Placental epithelial cell (primary cell): ENCODE data around the gene ARPC2. TPM values are rescaled to one million over a fixed set of nuclear protein-coding genes. Genes with fewer than 3 reads are reported as not detected.

Experiments used
- total RNA-seq: library from RNA; depleted of rRNA; stranded (reverse); fragments of >200 nt; gene quantifications from 2 replicates; pipeline ENCODE4 v1.2.3, GENCODE V29; 2012

The ARPC2 gene
- 268 and 530 TPM in 2 replicates for total RNA-seq

DNA sequence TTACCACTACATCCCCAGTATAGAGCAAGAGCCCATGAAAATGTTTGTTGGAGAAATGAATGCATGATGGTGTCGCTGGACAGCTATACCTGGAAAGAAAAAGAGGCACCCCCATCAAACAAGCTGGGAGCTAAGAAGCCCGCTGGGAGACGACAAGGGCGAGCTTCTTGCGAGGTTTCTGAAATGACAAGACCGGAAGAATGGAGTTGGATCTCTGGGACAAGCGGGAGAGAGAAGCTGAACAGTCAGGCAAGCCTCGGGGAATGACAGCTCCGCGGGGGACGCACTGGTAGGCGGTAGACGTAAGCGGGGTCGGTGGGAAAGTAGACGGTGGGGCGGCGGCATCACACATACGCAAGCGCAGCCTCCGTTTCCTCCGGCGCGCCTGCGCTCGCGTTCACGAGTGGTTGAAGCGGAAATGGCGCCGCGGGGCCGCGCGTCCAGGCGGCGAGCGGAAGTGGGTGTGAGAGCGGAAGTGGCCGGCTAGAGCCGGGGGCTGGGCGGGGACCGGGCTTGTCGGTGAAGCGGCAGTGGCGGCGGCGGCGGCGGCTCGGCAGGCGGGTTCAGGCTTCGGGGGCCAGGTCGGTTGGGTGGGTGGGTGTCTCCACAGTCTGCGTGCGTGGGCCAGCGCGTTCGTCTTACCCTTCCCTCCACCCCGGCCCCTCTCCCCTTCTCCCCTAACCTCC lies at the start of gene ARPC2:
ARPC2 (plus strand) TSS at position 516 of the 686 bp plus-strand sequence. CDS start 282 bp downstream, outside the sequence.

DNA sequence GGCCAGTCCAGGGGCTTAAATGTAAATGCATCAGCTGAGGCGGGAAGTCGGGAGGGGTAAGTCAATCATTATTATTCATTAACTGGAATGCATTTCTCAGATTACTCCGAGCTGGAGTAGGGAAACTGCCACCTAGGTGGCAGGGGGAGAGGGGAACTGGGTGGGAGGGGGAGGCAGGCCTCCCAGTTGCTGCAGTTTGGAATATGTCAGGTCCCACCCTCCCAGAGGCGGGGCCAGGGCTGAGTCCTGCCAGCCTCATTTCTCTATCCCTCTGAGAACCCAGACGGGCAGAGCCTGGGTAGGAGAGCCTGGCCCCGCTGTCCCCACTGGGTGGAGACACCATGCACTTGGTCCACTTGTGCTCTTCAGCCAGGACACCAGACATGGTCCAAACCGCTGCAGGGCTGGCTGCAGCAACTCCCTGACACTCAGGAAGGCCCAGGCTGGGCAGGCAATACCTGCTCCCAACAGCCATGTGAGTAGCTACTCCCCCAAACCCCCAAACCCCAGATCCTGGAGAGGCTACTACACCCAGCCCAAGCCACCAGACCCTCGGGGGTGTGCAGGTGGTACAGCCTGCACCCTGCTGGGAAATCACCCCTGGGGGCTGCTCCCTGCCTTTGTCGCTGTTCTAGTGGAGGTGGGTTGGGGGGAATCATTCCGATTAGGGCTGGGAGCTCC lies 43.9 kb downstream of the ARPC2 start, which contains the start of gene GPBAR1:
GPBAR1 (plus strand) TSS at position 274 of the 681 bp plus-strand sequence. CDS start 1,710 bp downstream, outside the sequence.

DNA sequence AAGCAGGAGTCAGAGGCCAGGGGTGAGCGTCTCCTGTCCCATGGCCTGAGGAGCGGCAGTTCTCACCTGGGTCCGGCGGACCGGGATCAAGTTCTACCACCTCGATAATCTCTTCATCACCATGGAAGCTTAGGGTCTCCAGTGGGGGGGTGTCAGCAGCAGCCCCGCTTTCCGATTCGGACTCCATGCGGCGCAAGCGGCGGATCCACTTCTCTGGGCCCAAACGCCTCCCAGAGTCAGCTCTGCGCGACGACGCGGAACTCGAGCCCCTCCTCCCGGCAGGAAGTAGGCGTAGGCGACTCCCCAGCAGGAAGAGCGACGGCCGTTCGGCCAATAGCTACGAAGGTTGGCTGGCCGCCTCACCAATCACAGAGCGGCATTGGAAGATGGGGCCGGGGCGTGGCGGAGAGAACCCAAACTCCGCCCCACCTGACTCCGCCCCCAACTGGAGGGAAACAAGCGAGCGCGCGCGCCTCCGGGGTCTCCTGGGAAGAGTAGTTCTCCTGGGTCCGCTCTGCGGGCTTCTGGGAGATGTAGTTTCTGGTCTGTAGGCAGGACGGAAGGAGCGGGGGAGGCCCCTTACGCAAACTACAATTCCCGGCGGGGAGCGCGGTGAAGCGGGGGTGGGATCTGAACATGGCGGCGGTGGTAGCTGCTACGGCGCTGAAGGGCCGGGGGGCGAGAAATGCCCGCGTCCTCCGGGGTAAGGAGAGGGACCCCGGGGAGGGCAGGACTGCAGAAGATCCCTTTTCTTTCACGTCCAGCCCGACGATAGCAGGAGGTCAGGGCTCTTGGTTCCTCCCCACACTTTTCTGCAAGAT lies 53.1 kb downstream of the ARPC2 start, which contains the start of the genes AAMP and PNKD:
AAMP (minus strand) TSS at position 238 of the 821 bp plus-strand sequence; CDS start at position 187, 51 bp downstream.
PNKD (plus strand) TSS at position 620 of the 821 bp plus-strand sequence; CDS start at position 637, 17 bp downstream.

DNA sequence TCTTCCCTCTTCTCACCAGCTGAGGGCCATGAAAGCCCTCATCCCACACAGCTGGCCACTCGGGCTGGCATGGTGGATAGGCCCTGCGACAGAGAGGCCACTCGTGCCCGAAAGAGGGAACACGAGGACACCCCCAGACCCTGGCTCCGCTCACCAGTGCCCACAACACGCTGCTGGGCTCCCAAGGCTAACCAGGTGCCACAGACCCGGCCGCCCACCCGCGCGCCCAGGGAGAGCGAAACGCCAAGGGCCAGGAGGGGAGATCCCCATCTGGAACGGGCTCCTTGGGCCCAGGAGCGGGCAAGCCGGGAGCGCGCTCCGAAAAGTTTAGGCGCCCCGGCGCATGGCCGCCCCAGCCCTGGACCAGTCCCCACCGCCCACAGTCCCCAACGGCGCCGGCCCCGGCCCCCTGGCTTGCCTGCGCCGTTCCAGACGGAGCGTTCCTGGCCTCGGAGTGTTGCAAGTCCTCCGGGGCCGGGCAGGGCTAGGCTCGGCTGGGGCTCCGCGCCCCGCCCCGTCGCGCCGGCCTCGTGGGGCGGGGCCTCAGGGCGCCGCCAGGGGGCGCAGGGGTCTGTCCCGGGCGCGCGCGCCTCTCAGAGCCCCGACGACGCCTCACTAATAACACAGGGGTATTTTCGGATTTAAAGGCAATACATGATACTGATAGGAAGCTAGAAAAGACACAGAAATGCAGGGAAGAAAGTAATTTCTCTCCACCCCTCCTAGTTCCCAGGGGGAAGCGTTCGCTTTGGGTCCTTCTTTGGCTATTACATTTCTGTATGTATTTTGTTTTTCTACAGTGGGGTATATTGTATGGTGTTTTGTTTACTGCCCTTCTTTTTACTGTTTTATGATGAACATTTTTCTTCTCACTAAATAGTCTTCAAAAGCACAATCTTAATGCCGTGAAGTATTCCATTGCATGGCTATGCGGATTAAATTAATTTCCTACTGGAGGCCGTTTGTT lies 75.3 kb downstream of the ARPC2 start, which contains the start of gene TMBIM1:
TMBIM1 (minus strand) TSS at position 456 of the 967 bp plus-strand sequence. CDS start 10,362 bp downstream, outside the sequence.

Other genes with a start within 250 kb of the ARPC2 start
- gene TNS1, start 214.2 kb upstream of the ARPC2 start, total RNA-seq: 5.5 and 6.3 TPM in 2 replicates
- gene RUFY4, start 147.9 kb upstream of the ARPC2 start, total RNA-seq: not detected in 2 replicates
- not detected in 2 replicates for gene CXCR2, start 91.2 kb upstream of the ARPC2 start, total RNA-seq
- gene CXCR1, start 50.2 kb upstream of the ARPC2 start, total RNA-seq: not detected in 2 replicates
- gene GPBAR1, start 43.8 kb downstream of the ARPC2 start, total RNA-seq: 0.39 and 1.2 TPM in 2 replicates
- 113 and 117 TPM in 2 replicates for gene AAMP, start 52.9 kb downstream of the ARPC2 start, total RNA-seq
- 27.9 and 37.8 TPM in 2 replicates for gene PNKD, start 53.3 kb downstream of the ARPC2 start, total RNA-seq
- 143 and 283 TPM in 2 replicates for gene TMBIM1, start 75.3 kb downstream of the ARPC2 start, total RNA-seq
- gene CATIP, start 139.7 kb downstream of the ARPC2 start, total RNA-seq: not detected in 2 replicates
- 0.22 and 0.39 TPM in 2 replicates for gene SLC11A1, start 165.1 kb downstream of the ARPC2 start, total RNA-seq
- gene CTDSP1, start 182.7 kb downstream of the ARPC2 start, total RNA-seq: 77.3 and 130 TPM in 2 replicates
- not detected in 2 replicates for gene VIL1, start 201.9 kb downstream of the ARPC2 start, total RNA-seq